Tibial artery (tissue), 4 donors: ENCODE measurements around the gene CNTN4.

Experiments
- DNase-seq, 2 donors: peaks; one replicate each; pipeline ENCODE4 v3.0.0-alpha.2; 2019
- H3K27ac ChIP-seq, 2 donors: fragments of 200-600 bp; sonication (generic) in 1 of 2; 1 replicate in 1 of 2; 2 replicates in 1 of 2; pipeline ENCODE4 v1.5.1; 2018 to 2019; ENCODE audit warnings: mild to moderate bottlenecking in 1 of 2
- H3K27me3 ChIP-seq, 2 donors: fragments of 200-600 bp; sonication (generic) in 1 of 2; one replicate each; pipeline versions ENCODE4 v1.5.1 to v1.6.0; 2016 to 2019
- H3K36me3 ChIP-seq, 3 donors: fragments of 200-600 bp; sonication (generic) in 2 of 3; one replicate each; pipeline ENCODE4 v1.5.1; 2016 to 2019; ENCODE audit warnings: mild to moderate bottlenecking in 2 of 3
- H3K4me1 ChIP-seq, 4 donors: fragments of 200-600 bp; sonication (generic) in 2 of 4; 1 replicate in 3 of 4; 2 replicates in 1 of 4; pipeline ENCODE4 v1.5.1; 2016 to 2019
- H3K4me3 ChIP-seq, 2 donors: fragments of 200-600 bp; sonication (generic) in 1 of 2; 1 replicate in 1 of 2; 2 replicates in 1 of 2; pipeline ENCODE4 v1.5.1; 2018 to 2019; ENCODE audit warnings: mild to moderate bottlenecking in 2 of 2
- H3K9me3 ChIP-seq, 3 donors: fragments of 200-600 bp; sonication (generic) in 1 of 3; one replicate each; pipeline ENCODE4 v1.5.1; 2016 to 2019
- CTCF ChIP-seq, 2 experiments: fragments of 200-600 bp in 1 of 2; fragments of 450-650 bp in 1 of 2; IDR thresholded peaks; one replicate each; pipeline ENCODE4 v1.5.1; 2017 to 2019; ENCODE audit warnings: antibody characterized with exemption in 2 of 2, mild to moderate bottlenecking in 1 of 2, moderate library complexity in 1 of 2
- intact Hi-C: fragments of 100-400 bp; cut with DNase I; formaldehyde crosslinking; loops from one replicate; pipeline ENCODE4 v1.15.0; 2023; ENCODE audit warnings: low total_unique reads

The CNTN4 gene

GRCh38 chr3:2849092-2849491 is 750.4 kb downstream of the CNTN4 start:
- DNase-seq, result no peak
- H3K4me1 ChIP-seq, result no peaks in the 10 kb centered on the region
- intact Hi-C loops, result no loop called here
- TF ChIP-seq CTCF (IDR thresholded peaks at IDR 0.05), result no peak
- H3K36me3 ChIP-seq, result no peaks in the 10 kb centered on the region
- no peak overlapping the region for H3K4me3 ChIP-seq
- no peaks in the 10 kb centered on the region for H3K9me3 ChIP-seq
- no peak overlapping the region for H3K27ac ChIP-seq
- H3K27me3 ChIP-seq, result no peaks in the 10 kb centered on the region

GRCh38 chr3:2850701-2851100 is 752.0 kb downstream of the CNTN4 start:
- TF ChIP-seq CTCF (IDR thresholded peaks at IDR 0.05), result no peak
- no peaks in the 10 kb centered on the region for H3K36me3 ChIP-seq
- no peaks in the 10 kb centered on the region for H3K9me3 ChIP-seq
- no peaks in the 10 kb centered on the region for H3K27me3 ChIP-seq
- no peak overlapping the region for H3K4me3 ChIP-seq
- no peaks in the 10 kb centered on the region for H3K4me1 ChIP-seq
- DNase-seq, result no peak
- no peak overlapping the region for H3K27ac ChIP-seq
- intact Hi-C loops, result no loop called here

DNA sequence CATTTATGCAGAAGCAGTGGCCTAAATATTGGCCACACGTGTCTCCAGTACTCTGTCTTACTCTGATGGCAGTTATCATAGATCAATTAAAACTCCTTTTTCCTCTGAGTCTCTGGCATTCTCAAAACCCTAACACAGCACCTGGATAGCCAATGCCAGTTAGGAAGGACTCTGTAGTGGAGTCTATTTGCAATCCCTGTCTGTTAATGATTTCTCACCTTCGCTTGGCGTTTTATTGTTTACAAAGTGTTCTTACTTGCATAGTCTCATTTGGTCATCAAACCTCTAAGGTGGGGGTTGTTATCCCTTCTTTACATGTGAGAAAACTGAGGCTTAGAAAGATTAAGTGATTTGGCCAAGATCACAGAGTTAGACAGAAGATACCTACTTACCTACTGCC is 752.7 kb downstream of the CNTN4 start:
- Histone ChIP-seq H3K9me3 (no peaks in the 10 kb centered on the region), H3K27me3 (no peaks in the 10 kb centered on the region), H3K4me1 (no peaks in the 10 kb centered on the region), H3K27ac (no peak overlapping the region), H3K4me3 (no peak overlapping the region), H3K36me3 (no peaks in the 10 kb centered on the region)
- intact Hi-C loops, result no loop called here
- DNase-seq, result no peak
- no peak for TF ChIP-seq CTCF (IDR thresholded peaks at IDR 0.05)

DNA sequence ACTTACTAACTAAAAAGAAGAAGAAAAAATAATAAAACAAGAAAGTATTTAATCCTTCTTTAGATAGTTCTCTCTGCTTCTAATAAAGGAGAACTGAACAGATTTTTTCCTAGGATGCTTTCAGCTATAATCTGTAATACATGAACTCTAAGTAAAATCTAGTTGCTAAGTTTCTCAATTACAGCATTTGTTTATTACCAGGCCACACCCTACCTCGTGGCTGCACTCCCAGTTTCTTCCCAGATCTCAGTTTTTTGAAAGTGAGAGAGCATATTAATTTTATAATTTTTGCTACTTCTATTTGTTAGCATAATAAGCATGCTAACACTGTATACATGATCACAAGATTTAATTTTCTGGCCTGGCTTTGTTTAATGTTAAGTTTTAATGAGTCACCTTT is 753.2 kb downstream of the CNTN4 start:
- no peaks in the 10 kb centered on the region for H3K27me3 ChIP-seq
- TF ChIP-seq CTCF (IDR thresholded peaks at IDR 0.05), result no peak
- H3K4me3 ChIP-seq, result no peak overlapping the region
- no peak overlapping the region for H3K27ac ChIP-seq
- no peaks in the 10 kb centered on the region for H3K36me3 ChIP-seq
- intact Hi-C loops, result no loop called here
- no peaks in the 10 kb centered on the region for H3K9me3 ChIP-seq
- DNase-seq, result peak in 1 of 2 donors; percentile 75
- H3K4me1 ChIP-seq, result no peaks in the 10 kb centered on the region

DNA sequence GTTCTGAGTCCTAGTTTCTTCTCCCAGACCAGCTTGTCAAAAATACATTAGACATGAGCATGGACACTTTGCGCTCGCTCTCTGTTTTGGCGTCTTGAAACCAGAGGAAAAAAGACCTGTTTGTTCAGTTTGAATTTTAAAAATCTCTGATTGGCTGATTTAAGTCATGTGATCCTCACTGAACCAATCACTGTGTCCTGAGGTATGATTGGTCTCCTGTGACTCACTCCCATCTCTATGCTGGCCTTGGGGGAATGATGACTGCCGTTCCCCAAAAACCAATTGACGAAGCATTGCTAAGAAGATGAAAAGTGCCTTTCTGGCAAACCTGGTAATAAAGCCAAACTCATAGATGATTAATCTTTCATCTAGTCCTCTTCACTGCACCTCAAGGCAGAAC is 755.0 kb downstream of the CNTN4 start:
- Histone ChIP-seq H3K4me3 (no peak overlapping the region), H3K27ac (no peak overlapping the region), H3K4me1 (no peaks in the 10 kb centered on the region), H3K9me3 (no peaks in the 10 kb centered on the region), H3K36me3 (no peaks in the 10 kb centered on the region), H3K27me3 (no peaks in the 10 kb centered on the region)
- no peak for DNase-seq
- intact Hi-C loops, result no loop called here
- no peak for TF ChIP-seq CTCF (IDR thresholded peaks at IDR 0.05)
